Adrenal gland (tissue), 12 donors: ENCODE results near the gene COL8A2. TPM values are rescaled to one million over a fixed set of nuclear protein-coding genes. Genes with fewer than 3 reads are reported as not detected.
A peak's percentile ranks its signal among the peaks of the same experiment; 100 is the strongest.

Experiments
- DNase-seq, 7 donors: peaks; one replicate each; pipeline ENCODE4 v3.0.0-alpha.2; 2019 to 2020
- H3K27ac ChIP-seq, 5 donors: fragments of 200-600 bp; sonication (generic) in 4 of 5; 1 replicate in 3 of 5; 2 replicates in 2 of 5; pipeline versions ENCODE4 v1.5.1 to v1.8.0; 2016 to 2020; ENCODE audit warnings: mild to moderate bottlenecking in 1 of 5
- H3K27me3 ChIP-seq: fragments of 200-600 bp; 2 replicates; pipeline ENCODE4 v1.8.0; 2021
- H3K36me3 ChIP-seq, 2 donors: fragments of 200-600 bp; replicated peaks in 1 of 2; 1 replicate in 1 of 2; 2 replicates in 1 of 2; pipeline versions ENCODE4 v1.5.1 to v1.8.0; 2018 to 2022
- H3K4me1 ChIP-seq, 2 donors: fragments of 200-600 bp; replicated peaks in 1 of 2; 1 replicate in 1 of 2; 2 replicates in 1 of 2; pipeline versions ENCODE4 v1.5.1 to v1.8.0; 2018 to 2021
- H3K4me3 ChIP-seq, 4 donors: fragments of 200-600 bp; sonication (generic) in 3 of 4; one replicate each; pipeline ENCODE4 v1.5.1; 2016 to 2018
- H3K9me3 ChIP-seq, 3 donors: fragments of 200-600 bp; sonication (generic) in 1 of 3; replicated peaks in 1 of 3; 1 replicate in 2 of 3; 2 replicates in 1 of 3; pipeline versions ENCODE4 v1.5.1 to v1.8.0; 2016 to 2021
- POLR2A ChIP-seq, 2 donors: fragments of 450-650 bp; IDR thresholded peaks; one replicate each; pipeline ENCODE4 v1.6.1; 2017; ENCODE audit warnings: antibody characterized with exemption in 2 of 2, mild to moderate bottlenecking in 2 of 2, moderate library complexity in 1 of 2
- WGBS, 4 donors: extraction: QIAGEN DNeasy Blood & Tissue Kit in 2 of 4; methylation state at CpG; one replicate each; pipeline versions ENCODE4 v1.1.5 to v1.1.7; 2013 to 2017; 5-methylcytosine and 5-hydroxymethylcytosine counted together
- intact Hi-C, 2 donors: fragments of 100-400 bp; cut with DNase I; formaldehyde crosslinking; loops; one replicate each; pipeline versions ENCODE4 v1.14.1 to v1.15.0; 2022 to 2023
- polyA plus RNA-seq, 3 donors: library from polyadenylated mRNA; stranded (reverse); fragments of 200-250 nt in 2 of 3; fragments of 350-450 nt in 1 of 3; fragmentation: Illumina TruSeq in 1 of 3; extraction: RNeasy Lipid Tissue Mini Kit (QIAGEN cat#74804) in 1 of 3; gene quantifications; one replicate each; pipeline ENCODE4 v1.2.3, GENCODE V29; 2013 to 2014
- total RNA-seq, 9 donors: library from RNA; depleted of rRNA in 4 of 9; stranded (reverse); fragments of >200 nt in 4 of 9; fragments of 120-200 nt in 1 of 9; fragmentation: NEBNext Ultra II Directional in 1 of 9; extraction: Animal tissue kit (Norgen Biotek cat#: 25700) in 1 of 9; gene quantifications; one replicate each; pipeline versions ENCODE4 v1.1.0 to v1.2.4, GENCODE V29; 2013 to 2023
- TF ChIP-seq, protein P1 (sequence below), 6 experiments: fragments of 450-650 bp in 4 of 6; fragments of 200-600 bp in 2 of 6; sonication (generic) in 1 of 6; IDR thresholded peaks; 1 replicate in 5 of 6; 2 replicates in 1 of 6; pipeline versions ENCODE4 v1.5.1 to v1.8.0; 2016 to 2021; ENCODE audit warnings: antibody characterized with exemption in 6 of 6, mild to moderate bottlenecking in 2 of 6, moderate library complexity in 1 of 6
- donor health status: healthy with polysubstance abuse.
- donor health status: Bipolar disorder and iron deficiency.
- donor health status: DM: yes; HTN: yes; CAD: no.
- donor health status: DM: no; HTN: no; CAD: no.
- donor health status: DM: no; HTN: no; CAD: no.
- donor health status: DM: yes; HTN: yes; CAD: no.

The COL8A2 gene
- total and polyA plus RNA-seq, 12 donors, result 0.66 to 6.6 (median 1.9) TPM

DNA sequence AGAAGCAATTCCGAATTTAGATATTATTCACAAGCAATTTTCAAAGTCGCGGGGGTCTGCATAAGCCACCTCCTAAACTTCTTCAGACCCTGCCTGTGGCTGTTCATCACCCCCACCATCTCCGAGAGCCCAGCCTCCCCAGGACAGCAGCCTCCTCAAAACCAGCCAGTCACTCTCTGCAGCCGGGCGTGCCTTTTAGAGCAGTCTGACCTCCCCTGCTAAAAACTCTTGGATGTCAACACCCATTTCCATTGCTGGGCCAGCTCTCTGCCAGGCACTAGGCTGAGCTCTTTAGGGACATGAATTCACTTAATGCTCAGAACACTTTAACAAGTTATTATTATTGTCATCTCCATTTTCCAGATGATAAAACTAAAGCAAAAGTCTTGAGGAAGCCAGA, 24.6 kb downstream of the COL8A2 start:
- peaks cover 0 to 9% of the 10 kb centered on the region in 2 donors for H3K36me3 ChIP-seq
- H3K27me3 ChIP-seq, result no peaks in the 10 kb centered on the region
- TF ChIP-seq, protein P1, sequence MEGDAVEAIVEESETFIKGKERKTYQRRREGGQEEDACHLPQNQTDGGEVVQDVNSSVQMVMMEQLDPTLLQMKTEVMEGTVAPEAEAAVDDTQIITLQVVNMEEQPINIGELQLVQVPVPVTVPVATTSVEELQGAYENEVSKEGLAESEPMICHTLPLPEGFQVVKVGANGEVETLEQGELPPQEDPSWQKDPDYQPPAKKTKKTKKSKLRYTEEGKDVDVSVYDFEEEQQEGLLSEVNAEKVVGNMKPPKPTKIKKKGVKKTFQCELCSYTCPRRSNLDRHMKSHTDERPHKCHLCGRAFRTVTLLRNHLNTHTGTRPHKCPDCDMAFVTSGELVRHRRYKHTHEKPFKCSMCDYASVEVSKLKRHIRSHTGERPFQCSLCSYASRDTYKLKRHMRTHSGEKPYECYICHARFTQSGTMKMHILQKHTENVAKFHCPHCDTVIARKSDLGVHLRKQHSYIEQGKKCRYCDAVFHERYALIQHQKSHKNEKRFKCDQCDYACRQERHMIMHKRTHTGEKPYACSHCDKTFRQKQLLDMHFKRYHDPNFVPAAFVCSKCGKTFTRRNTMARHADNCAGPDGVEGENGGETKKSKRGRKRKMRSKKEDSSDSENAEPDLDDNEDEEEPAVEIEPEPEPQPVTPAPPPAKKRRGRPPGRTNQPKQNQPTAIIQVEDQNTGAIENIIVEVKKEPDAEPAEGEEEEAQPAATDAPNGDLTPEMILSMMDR (IDR thresholded peaks at IDR 0.05), result no peak
- no peak for TF ChIP-seq POLR2A (IDR thresholded peaks at IDR 0.05)
- peaks cover 0 to 26% of the 10 kb centered on the region in 2 donors for H3K4me1 ChIP-seq
- no peak overlapping the region for H3K27ac ChIP-seq
- no peaks in the 10 kb centered on the region for H3K9me3 ChIP-seq
- WGBS, 4 donors, result 47 to 61% (median 53%) methylated on average over 6 of the region's 6 CpGs
- DNase-seq, result peak in 1 of 7 donors; percentile 20
- intact Hi-C loops, result no loop called here
- H3K4me3 ChIP-seq, result no peak overlapping the region

DNA sequence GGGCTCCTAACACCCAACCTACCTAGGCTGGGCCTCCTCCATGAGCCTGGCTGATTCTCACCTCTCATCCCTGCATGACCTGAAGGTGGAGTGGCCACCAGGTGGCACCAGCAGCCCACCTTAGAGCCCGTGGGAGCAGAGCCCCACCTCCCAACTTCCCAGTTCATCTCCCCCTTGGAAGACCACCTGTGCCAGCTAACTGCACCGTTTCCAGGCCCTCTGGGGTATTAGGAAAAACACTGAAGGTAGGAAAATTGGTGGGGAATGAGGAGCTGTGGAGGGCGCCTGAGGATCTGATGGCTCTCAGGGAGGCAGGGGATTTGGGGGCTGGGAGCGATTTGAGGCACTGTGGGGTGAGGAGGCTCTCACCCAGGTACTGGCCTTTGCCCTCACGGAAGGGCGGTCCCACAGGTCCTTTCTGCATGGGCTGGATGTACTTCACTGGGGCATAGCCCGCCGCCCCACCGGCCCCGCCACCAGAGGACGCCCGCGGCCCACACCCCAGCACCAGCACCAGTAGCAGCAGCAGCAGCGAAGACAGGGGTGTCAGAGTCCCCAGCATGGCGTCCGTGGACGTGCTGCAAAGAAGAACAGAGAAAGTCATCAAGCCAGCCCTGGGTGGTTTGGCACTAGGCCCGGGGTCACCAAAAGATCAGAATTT, 25.2 kb downstream of the COL8A2 start:
- intact Hi-C loops, result loop anchor here (5.0 to 10.0 kb wide), 6 partner anchors 32 to 315 kb away; no protein-coding TSS in a partner anchor
- H3K36me3 ChIP-seq, result peaks cover 0 to 15% of the 10 kb centered on the region in 2 donors
- no peak for TF ChIP-seq POLR2A (IDR thresholded peaks at IDR 0.05)
- TF ChIP-seq, protein P1 (IDR thresholded peaks at IDR 0.05), result peak; percentile 52 to 95 (median 85)
- no peak overlapping the region for H3K4me3 ChIP-seq
- 22 to 39% (median 31%) methylated on average over 7 to 18 of the region's 18 CpGs for WGBS, 4 donors
- H3K4me1 ChIP-seq, result peaks cover 2 to 32% of the 10 kb centered on the region in 2 donors
- H3K27me3 ChIP-seq, result no peaks in the 10 kb centered on the region
- DNase-seq, result peak; percentile 79 to 90 (median 84)
- H3K27ac ChIP-seq, result no peak overlapping the region
- no peaks in the 10 kb centered on the region for H3K9me3 ChIP-seq

DNA sequence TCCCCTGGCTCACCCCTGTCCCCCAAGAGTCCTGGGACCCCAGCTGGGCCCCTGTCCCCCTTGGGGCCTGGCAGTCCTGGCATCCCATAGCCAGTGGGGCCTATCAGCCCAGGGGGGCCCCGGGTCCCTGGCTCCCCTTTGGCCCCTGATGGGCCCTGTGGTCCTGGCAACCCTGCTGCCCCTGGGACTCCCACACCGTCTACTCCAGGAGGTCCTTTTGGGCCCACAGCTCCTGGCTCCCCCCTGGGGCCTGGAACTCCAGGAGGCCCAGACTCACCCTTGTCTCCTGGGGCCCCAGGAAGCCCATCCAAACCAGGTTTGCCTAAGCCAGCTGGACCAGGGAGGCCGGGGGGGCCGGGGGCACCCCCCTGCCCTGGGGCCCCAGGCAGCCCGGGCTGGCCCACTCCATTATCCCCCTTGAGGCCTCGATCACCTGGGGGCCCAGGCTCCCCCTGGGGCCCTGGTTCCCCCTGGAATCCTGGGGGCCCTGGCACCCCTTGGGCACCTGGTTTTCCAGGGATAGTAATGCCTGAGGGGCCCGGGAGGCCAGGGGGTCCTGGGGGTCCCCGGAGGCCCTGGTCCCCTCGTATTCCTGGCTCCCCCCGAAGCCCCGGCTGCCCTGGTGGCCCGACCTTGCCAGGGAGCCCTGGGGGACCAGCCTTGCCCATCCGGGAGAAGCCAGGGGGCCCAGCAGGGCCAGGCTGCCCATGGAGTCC, 26.2 kb downstream of the COL8A2 start:
- H3K4me3 ChIP-seq, result no peak overlapping the region
- WGBS, 4 donors, result 53 to 79% (median 69%) methylated on average over 3 to 13 of the region's 13 CpGs
- peak in 1 of 7 donors; percentile 32 for DNase-seq
- TF ChIP-seq POLR2A (IDR thresholded peaks at IDR 0.05), result no peak
- H3K27ac ChIP-seq, result no peak overlapping the region
- H3K4me1 ChIP-seq, result peaks cover 10 to 42% of the 10 kb centered on the region in 2 donors
- peaks cover 0 to 21% of the 10 kb centered on the region in 2 donors for H3K36me3 ChIP-seq
- intact Hi-C loops, result loop anchor here (5.0 to 10.0 kb wide), 6 partner anchors 33 to 316 kb away; no protein-coding TSS in a partner anchor
- no peaks in the 10 kb centered on the region for H3K27me3 ChIP-seq
- H3K9me3 ChIP-seq, result no peaks in the 10 kb centered on the region

DNA sequence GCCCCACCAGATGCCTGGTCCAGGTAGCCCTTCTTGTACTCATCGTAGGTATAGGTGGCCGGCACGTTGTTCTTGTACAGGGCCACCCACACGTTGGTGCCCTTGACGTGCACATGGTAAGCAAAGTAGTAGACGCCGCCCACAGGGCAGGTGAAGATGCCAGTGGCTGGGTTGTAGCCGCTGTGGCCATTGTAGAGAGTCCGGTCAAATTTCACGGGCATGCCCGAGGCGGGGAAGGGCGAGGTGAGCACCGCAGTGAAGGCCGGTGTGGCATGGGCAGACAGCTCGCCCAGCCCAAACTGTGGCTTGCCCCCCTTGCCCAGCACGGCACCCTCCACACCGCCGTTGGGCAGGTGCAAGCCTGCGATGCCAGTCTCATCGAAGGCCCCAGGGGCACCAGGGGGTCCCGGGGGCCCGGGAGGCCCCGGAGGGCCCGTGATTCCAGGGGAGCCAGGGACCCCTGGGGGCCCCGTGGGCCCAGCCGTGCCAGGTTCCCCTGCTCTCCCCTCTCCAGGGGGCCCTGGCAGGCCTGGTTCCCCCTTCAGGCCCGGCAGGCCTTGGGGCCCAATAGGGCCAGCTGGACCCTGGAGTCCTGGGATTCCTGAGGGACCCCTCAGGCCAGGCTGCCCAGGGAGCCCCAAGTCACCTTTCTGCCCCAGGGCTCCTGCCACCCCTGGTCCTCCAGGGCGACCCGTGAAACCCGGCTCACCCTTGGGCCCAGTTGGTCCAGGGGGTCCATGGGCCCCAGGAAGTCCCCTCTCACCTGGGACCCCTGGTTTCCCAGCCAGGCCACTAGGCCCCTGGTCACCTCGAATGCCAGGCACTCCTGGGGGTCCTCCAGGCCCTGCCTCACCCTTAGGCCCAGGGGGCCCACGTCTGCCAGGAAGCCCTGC, 27.1 kb downstream of the COL8A2 start:
- TF ChIP-seq POLR2A (IDR thresholded peaks at IDR 0.05), result no peak
- TF ChIP-seq, protein P1 (IDR thresholded peaks at IDR 0.05), result no peak
- H3K27me3 ChIP-seq, result no peaks in the 10 kb centered on the region
- peak overlapping the region in 3 of 5 donors; percentile 10 to 68 (median 63) for H3K27ac ChIP-seq
- H3K36me3 ChIP-seq, result peaks cover 0 to 30% of the 10 kb centered on the region in 2 donors
- H3K9me3 ChIP-seq, result no peaks in the 10 kb centered on the region
- intact Hi-C loops, result loop anchor here (5.0 to 10.0 kb wide), 6 partner anchors 34 to 317 kb away; no protein-coding TSS in a partner anchor
- 55 to 89% (median 86%) methylated on average over 2 to 33 of the region's 33 CpGs for WGBS, 4 donors
- H3K4me3 ChIP-seq, result no peak overlapping the region
- H3K4me1 ChIP-seq, result peaks cover 17 to 50% of the 10 kb centered on the region in 2 donors
- DNase-seq, result peak in 3 of 7 donors; percentile 18 to 58 (median 35)
